Mucosa of descending colon (tissue), 3 donors: Measurements from ENCODE around the gene MAMDC2. TPM values are rescaled to one million over a fixed set of nuclear protein-coding genes. Genes with fewer than 3 reads are reported as not detected.

Source experiments
- ATAC-seq: fragments of 200-7000 bp; cut with Tn5 transposase; one replicate; pipeline ENCODE4 v1.9.1; 2020; ENCODE audit warnings: mild to moderate bottlenecking, moderate library complexity
- DNase-seq, 3 donors: peaks; one replicate each; pipeline ENCODE4 v3.0.0-alpha.2; 2020
- H3K36me3 ChIP-seq: fragments of 200-600 bp; one replicate; pipeline ENCODE4 v1.8.0; 2021; ENCODE audit warnings: low read depth, mild to moderate bottlenecking
- H3K4me1 ChIP-seq: fragments of 200-600 bp; one replicate; pipeline ENCODE4 v1.8.0; 2021; ENCODE audit warnings: low read depth, mild to moderate bottlenecking
- H3K4me3 ChIP-seq: fragments of 200-600 bp; one replicate; pipeline ENCODE4 v1.8.0; 2021; ENCODE audit warnings: mild to moderate bottlenecking
- H3K9me3 ChIP-seq: fragments of 200-600 bp; one replicate; pipeline ENCODE4 v1.8.0; 2021; ENCODE audit warnings: mild to moderate bottlenecking
- intact Hi-C, 2 donors: fragments of 100-400 bp; cut with DNase I in 1 of 2; cut with micrococcal nuclease in 1 of 2; formaldehyde crosslinking; loops; one replicate each; pipeline versions ENCODE4 v1.11.0 to v1.11.1; 2022; cut with DNase I, micrococcal nuclease
- total RNA-seq, 3 donors: library from RNA; stranded (reverse); fragmentation: NEBNext Ultra II Directional in 2 of 3; extraction: Animal tissue kit (Norgen Biotek cat#: 25700) in 2 of 3; gene quantifications; one replicate each; pipeline versions ENCODE4 v1.2.1 to v1.2.4, GENCODE V29; 2021 to 2023
- TF ChIP-seq, protein P1 (sequence below): fragments of 200-600 bp; IDR thresholded peaks from one replicate; pipeline ENCODE4 v1.8.0; 2022; ENCODE audit warnings: antibody characterized with exemption, mild to moderate bottlenecking
- donor health status: DM: no; HTN: no; CAD: no; lungs with moderate emphysema.
- donor health status: DM: no; HTN: no; CAD: no.
- donor health status: DM: no; HTN: yes; CAD: no.

The MAMDC2 gene
- total RNA-seq, 3 donors from 2014 or later: 3.5 to 70.6 (median 6.9) TPM

DNA sequence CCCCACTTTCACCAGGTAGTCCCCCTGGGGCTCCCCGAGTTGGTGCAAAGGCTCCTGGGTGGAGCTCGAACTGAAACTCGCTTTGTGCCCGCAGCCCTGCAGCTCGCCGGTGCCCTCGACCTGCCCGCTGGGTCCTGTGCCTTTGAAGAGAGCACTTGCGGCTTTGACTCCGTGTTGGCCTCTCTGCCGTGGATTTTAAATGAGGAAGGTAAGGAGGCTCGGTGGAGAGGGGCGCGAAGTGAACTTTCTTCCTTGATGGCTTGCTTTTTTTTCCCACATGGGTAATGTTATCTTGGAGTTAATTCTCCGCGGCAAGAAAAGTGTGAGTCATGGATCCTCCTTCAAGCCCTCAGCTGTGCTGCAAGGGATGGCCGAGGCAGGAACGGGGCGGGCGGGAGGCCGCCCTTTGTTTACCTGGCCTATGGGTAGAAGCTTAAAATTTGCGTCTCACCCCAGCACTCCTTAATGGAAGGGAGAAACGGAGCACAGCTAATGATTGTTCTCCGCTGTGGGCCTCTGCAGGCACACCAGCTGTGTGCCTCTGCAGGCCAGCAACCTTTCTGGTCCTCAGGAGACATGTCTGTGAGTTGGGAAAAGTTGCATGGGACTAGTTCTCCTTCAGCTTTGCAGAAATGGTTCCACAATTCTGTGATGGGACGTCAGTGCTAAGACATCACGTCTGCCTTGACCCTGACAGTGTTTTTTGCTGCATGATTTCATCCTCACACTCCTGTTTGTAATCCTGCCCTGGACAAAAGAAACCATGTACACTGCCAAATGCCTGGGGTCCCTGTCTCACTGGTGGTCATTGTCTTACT is 1.1 kb downstream of the MAMDC2 start:
- H3K4me3 ChIP-seq: no peak overlapping the region
- TF ChIP-seq, protein P1, sequence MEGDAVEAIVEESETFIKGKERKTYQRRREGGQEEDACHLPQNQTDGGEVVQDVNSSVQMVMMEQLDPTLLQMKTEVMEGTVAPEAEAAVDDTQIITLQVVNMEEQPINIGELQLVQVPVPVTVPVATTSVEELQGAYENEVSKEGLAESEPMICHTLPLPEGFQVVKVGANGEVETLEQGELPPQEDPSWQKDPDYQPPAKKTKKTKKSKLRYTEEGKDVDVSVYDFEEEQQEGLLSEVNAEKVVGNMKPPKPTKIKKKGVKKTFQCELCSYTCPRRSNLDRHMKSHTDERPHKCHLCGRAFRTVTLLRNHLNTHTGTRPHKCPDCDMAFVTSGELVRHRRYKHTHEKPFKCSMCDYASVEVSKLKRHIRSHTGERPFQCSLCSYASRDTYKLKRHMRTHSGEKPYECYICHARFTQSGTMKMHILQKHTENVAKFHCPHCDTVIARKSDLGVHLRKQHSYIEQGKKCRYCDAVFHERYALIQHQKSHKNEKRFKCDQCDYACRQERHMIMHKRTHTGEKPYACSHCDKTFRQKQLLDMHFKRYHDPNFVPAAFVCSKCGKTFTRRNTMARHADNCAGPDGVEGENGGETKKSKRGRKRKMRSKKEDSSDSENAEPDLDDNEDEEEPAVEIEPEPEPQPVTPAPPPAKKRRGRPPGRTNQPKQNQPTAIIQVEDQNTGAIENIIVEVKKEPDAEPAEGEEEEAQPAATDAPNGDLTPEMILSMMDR: no peak
- ATAC-seq: peak; percentile 56
- DNase-seq: peak in 2 of 3 donors; percentile 18 to 34
- H3K9me3 ChIP-seq: no peaks in the 10 kb centered on the region
- intact Hi-C loops: loop anchor here in 1 of 2 donors (10.0 kb wide), 1 partner anchor 70 kb away; no protein-coding TSS in a partner anchor
- H3K4me1 ChIP-seq: no peaks in the 10 kb centered on the region
- no peaks in the 10 kb centered on the region for H3K36me3 ChIP-seq

DNA sequence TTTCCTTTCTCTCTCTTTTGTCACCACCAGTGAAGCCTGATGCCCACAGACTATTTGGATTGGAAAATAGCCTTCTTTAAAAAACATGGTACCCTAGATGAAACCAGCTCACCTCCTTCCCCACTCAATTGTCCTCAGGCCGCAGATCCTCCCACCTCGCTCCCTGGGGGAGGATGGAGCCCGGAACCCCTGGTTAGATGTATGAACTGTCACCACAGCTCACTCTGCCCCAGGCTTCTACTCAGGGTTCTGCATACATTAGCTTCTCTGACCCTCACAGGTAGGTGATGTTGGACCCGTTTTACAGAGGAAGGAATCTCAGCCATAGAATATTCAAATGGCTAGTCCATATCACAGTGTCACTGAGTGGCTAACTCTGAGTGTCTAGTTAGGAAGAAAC is 1.8 kb downstream of the MAMDC2 start:
- no peak overlapping the region for H3K4me3 ChIP-seq
- TF ChIP-seq, protein P1: no peak
- intact Hi-C loops: loop anchor here in 1 of 2 donors (10.0 kb wide), 1 partner anchor 69 kb away; no protein-coding TSS in a partner anchor
- no peaks in the 10 kb centered on the region for H3K9me3 ChIP-seq
- DNase-seq (no peak), ATAC-seq (no peak)
- no peaks in the 10 kb centered on the region for H3K4me1 ChIP-seq
- H3K36me3 ChIP-seq: no peaks in the 10 kb centered on the region

DNA sequence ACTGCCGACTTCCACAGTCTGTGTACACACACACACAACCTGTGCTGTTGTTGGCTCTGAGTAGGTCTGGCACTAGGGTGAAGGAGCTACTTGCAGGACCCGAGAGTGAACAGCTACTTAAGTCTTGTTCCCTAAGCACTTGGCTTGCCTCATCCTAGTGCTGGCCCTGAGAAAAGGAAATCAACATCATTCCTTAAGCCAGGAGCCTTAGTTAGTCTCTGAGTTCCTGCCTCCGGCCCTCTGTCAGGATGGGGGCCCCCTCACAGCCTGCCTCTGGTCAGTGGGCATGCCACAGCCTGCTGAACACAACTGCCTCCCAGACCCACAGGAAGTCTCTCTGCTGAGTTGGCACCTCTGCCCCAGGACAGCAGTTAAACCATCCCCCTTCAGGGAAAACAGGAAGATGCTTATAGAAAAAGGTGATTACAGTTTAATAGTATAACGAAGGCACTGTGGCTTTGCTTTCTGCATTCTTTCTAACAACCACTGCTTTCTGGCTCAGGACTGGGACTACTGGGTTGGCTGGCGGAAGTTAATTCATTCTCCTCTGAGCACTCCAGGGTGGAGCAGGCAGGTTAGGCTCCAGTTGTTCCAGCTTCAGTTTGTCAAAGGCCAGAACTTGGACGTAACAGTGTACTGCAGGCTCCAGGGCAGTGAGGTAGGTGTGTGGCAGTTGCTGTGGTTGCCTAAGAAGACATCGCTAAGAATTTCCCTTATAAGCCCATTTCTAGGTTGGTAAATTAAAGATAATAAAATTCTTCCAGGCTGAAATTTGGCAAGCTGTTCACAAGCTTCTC is 2.8 kb downstream of the MAMDC2 start:
- Histone ChIP-seq H3K4me1 (no peaks in the 10 kb centered on the region), H3K4me3 (no peak overlapping the region), H3K9me3 (no peaks in the 10 kb centered on the region), H3K36me3 (no peaks in the 10 kb centered on the region)
- TF ChIP-seq, protein P1: no peak
- intact Hi-C loops: loop anchor here in 1 of 2 donors (10.0 kb wide), 1 partner anchor 68 kb away; no protein-coding TSS in a partner anchor
- DNase-seq (no peak), ATAC-seq (no peak)

DNA sequence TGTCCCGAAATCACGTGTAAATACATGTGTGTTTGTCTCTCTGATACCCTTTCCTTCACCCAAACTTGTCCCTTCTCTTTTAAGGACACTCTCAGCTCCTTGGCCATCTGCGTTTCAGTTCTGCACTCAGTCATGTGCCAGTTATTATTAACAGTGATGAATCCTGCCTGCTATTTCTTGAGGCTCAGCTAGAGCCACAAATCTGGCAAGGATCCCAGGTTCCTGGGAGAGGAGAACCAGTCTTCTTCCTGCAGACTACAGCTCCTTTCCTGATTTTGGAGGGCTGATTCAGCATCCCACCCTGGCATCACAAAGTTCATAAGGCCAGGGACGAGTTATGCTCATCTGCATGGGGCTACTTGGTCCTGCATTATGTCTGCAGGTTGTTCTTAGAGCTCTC is 5.6 kb downstream of the MAMDC2 start:
- no peaks in the 10 kb centered on the region for H3K36me3 ChIP-seq
- no peaks in the 10 kb centered on the region for H3K4me1 ChIP-seq
- TF ChIP-seq, protein P1: no peak
- ATAC-seq: peak; percentile 31
- intact Hi-C loops: loop anchor here in 1 of 2 donors (10.0 kb wide), 1 partner anchor 66 kb away; no protein-coding TSS in a partner anchor
- DNase-seq: peak in 1 of 3 donors; percentile 60
- H3K9me3 ChIP-seq: no peaks in the 10 kb centered on the region
- no peak overlapping the region for H3K4me3 ChIP-seq

DNA sequence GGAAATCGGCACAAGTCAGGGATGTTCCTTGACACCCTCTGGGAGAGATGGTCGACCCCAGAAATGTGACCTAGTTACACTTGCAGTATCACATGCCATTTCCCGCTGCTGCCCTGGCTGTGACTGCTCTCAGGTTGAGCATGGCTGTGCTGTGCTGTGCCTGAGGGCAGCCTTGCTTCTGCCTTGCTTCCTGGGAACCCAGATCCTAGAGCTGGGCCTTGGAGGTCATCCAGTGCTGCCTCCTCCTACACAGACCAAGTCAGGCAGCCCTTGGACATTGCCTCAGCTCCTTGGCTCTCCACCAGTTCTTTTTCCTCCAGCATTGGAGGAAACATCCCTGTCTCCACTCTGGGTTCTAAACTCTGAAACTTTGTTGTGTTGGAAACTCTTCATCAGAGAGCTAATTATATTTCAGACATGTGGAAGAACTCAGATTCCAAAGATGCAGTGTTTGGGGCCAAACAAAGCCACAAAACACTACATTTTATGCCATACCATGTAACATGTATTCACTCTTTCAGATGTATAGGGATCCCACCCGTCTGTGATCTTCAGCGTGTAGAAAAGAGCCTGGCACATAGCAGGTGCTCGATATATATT is 6.1 kb downstream of the MAMDC2 start:
- ATAC-seq: peak; percentile 56
- no peak overlapping the region for H3K4me3 ChIP-seq
- TF ChIP-seq, protein P1: no peak
- H3K9me3 ChIP-seq: no peaks in the 10 kb centered on the region
- intact Hi-C loops: loop anchor here in 1 of 2 donors (10.0 kb wide), 1 partner anchor 65 kb away; no protein-coding TSS in a partner anchor
- no peaks in the 10 kb centered on the region for H3K36me3 ChIP-seq
- DNase-seq: peak; percentile 43 to 70 (median 58)
- H3K4me1 ChIP-seq: no peaks in the 10 kb centered on the region
